ENCODE results near the gene FAM81A.

Gene FAM81A

DNA sequence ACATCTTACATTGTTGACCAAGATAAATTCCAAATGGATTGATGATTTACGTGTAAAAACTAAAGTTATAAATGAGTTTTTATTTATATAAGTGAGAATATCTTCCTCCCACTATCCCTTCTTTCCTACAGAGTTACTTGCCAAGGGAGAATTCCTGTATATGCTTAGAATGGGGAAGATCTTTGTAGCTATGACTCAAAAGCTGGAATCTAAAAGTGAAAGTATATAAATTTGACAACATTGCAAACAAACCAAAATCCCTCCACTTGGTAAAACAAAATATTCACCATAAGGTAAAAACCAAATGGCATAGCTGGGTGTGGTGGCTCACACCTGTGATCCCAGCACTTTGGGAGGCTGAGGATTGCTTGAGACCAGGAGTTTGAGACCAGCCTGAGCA lies 120.9 kb downstream of the FAM81A start:
- H3K27ac ChIP-seq, result no peak overlapping the region
- H3K36me3 ChIP-seq, result no peaks in the 10 kb centered on the region
- TF ChIP-seq, protein P1, sequence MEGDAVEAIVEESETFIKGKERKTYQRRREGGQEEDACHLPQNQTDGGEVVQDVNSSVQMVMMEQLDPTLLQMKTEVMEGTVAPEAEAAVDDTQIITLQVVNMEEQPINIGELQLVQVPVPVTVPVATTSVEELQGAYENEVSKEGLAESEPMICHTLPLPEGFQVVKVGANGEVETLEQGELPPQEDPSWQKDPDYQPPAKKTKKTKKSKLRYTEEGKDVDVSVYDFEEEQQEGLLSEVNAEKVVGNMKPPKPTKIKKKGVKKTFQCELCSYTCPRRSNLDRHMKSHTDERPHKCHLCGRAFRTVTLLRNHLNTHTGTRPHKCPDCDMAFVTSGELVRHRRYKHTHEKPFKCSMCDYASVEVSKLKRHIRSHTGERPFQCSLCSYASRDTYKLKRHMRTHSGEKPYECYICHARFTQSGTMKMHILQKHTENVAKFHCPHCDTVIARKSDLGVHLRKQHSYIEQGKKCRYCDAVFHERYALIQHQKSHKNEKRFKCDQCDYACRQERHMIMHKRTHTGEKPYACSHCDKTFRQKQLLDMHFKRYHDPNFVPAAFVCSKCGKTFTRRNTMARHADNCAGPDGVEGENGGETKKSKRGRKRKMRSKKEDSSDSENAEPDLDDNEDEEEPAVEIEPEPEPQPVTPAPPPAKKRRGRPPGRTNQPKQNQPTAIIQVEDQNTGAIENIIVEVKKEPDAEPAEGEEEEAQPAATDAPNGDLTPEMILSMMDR (IDR thresholded peaks at IDR 0.05), result no peak
- no peaks in the 10 kb centered on the region for H3K4me1 ChIP-seq (ENCODE audit: control insufficient read depth in 1 of 2, insufficient read depth in 1 of 2, low read depth in 1 of 2, low read length in 1 of 2)
- H3K9me3 ChIP-seq, result no peaks in the 10 kb centered on the region
- no peak overlapping the region for H3K4me3 ChIP-seq (ENCODE audit: low read depth in 1 of 2, low read length in 1 of 2)
- H3K27me3 ChIP-seq, result no peaks in the 10 kb centered on the region

DNA sequence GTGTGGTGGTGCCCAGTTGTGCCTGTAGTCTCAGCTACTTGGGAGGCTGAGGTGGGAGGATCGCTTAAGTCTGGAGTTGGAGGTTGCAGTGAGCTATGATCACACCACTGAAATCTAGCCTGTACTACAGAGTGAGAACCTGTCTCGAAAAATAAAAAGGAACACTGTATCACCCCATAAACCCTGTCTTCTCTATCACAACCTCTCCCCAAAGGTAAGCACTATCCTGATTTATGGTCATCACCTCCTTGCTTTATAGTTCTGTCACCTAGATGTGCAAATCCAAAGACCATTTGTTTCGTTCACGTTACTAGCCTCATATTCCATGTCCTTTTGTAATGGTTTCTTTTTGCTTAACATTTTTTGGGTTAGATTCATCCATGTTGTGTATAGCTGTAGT lies 123.6 kb downstream of the FAM81A start:
- Histone ChIP-seq H3K4me3 (ENCODE audit: low read depth in 1 of 2, low read length in 1 of 2) (no peak overlapping the region), H3K27ac (no peak overlapping the region), H3K27me3 (no peaks in the 10 kb centered on the region), H3K36me3 (no peaks in the 10 kb centered on the region), H3K9me3 (no peaks in the 10 kb centered on the region), H3K4me1 (ENCODE audit: control insufficient read depth in 1 of 2, insufficient read depth in 1 of 2, low read depth in 1 of 2, low read length in 1 of 2) (no peaks in the 10 kb centered on the region)
- TF ChIP-seq, protein P1 (IDR thresholded peaks at IDR 0.05), result no peak

DNA sequence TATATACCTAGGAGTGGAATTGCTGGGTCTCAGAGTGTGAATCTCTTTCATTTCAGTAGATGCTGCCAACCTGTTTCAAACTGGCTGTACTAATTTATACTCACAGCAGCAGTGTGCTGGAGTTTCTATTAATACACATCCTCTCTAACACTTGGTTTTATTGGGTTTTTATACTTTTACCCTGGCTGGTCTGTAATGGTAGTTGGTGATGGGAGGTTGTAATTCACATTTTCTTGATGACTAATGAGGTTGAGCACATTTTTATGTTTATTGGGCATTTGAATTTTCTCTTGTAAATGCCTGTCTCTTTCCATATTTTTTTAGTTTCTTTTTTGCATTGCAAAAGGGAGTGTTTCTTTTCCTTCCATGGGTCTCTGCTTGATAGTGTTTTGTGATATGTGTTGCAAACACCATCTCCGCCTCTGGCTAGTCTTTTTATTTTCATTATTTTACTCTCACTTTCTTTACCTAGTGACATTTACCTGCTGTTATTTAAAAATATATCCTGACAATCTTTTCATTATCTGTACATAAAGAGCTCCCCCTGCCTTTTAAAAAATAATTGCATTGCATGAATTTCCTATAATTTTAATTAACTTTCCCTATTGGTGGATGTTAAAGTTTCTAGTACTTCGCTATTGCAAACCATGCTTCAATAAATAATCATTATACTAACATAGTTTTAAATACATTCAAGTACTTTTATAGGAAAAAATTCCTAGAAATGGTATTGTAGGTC lies 124.6 kb downstream of the FAM81A start:
- Histone ChIP-seq H3K4me1 (ENCODE audit: control insufficient read depth in 1 of 2, insufficient read depth in 1 of 2, low read depth in 1 of 2, low read length in 1 of 2) (no peaks in the 10 kb centered on the region), H3K36me3 (no peaks in the 10 kb centered on the region), H3K4me3 (ENCODE audit: low read depth in 1 of 2, low read length in 1 of 2) (no peak overlapping the region), H3K9me3 (no peaks in the 10 kb centered on the region), H3K27ac (no peak overlapping the region), H3K27me3 (no peaks in the 10 kb centered on the region)
- TF ChIP-seq, protein P1 (IDR thresholded peaks at IDR 0.05), result no peak

DNA sequence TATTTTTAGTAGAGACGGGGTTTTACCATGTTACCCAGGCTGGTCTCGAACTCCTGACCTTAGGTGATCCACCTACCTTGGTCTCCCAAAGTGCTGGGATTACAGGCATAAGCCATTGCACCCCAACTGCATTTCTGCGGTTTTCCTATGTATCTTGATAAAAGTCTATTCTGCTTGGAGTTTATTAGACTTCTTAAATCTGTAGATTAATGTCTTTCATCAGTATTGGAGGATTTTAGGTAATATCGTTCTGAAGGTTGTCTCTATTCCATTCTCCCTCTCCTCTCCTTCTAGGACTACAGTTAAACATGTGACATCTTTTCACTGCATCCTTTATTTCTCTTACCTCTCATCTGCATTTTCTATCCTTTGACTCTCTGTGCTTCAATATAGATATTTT lies 127.3 kb downstream of the FAM81A start:
- H3K36me3 ChIP-seq, result no peaks in the 10 kb centered on the region
- no peak overlapping the region for H3K27ac ChIP-seq
- H3K4me3 ChIP-seq (ENCODE audit: low read depth in 1 of 2, low read length in 1 of 2), result no peak overlapping the region
- H3K9me3 ChIP-seq, result no peaks in the 10 kb centered on the region
- TF ChIP-seq, protein P1 (IDR thresholded peaks at IDR 0.05), result no peak
- no peaks in the 10 kb centered on the region for H3K27me3 ChIP-seq
- no peaks in the 10 kb centered on the region for H3K4me1 ChIP-seq (ENCODE audit: control insufficient read depth in 1 of 2, insufficient read depth in 1 of 2, low read depth in 1 of 2, low read length in 1 of 2)

DNA sequence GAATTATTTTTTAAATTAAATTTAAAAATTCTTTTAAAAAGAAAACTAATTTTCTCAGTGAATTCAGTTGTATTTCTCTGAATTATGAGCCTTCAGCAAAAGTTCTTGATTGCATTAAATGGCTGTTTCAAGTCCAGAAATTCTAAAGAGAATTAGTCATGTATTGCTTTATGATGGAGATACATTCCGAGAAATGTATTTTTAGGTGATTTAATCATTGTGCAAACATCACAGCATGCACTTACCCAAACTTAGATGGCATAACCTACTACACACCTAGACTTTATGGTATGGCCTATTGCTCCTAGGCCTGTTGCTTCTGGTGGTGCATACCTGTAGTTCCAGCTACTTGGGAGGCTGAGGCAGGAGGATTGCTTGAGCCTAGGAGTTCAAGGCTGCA lies 129.3 kb downstream of the FAM81A start:
- Histone ChIP-seq H3K9me3 (no peaks in the 10 kb centered on the region), H3K27me3 (no peaks in the 10 kb centered on the region), H3K4me3 (ENCODE audit: low read depth in 1 of 2, low read length in 1 of 2) (no peak overlapping the region), H3K36me3 (no peaks in the 10 kb centered on the region), H3K27ac (no peak overlapping the region), H3K4me1 (ENCODE audit: control insufficient read depth in 1 of 2, insufficient read depth in 1 of 2, low read depth in 1 of 2, low read length in 1 of 2) (no peaks in the 10 kb centered on the region)
- TF ChIP-seq, protein P1 (IDR thresholded peaks at IDR 0.05), result no peak

All from neutrophil (primary cell).